ENCODE results near the gene GUCD1.

DNA sequence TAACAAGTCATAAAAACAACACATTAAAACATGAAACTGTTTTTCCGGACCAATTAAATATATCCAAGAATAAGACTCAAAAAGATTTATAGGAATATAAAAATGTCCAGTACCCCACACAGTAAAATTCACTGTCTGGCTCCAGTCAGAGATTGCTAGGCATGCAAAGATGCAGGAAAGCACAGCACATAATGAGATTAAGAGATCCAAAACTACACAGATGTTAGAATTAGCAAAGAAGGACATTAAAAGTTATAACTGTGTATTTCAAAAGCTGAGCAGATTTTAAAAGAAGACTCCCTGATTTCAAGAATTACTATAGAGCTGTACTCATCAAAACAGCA, 24.3 kb upstream of the GUCD1 start:
- TF ChIP-seq CTCF (IDR thresholded peaks at IDR 0.05; ENCODE audit: low read depth, low read length) = no peak
- TF ChIP-seq POLR2A (IDR thresholded peaks at IDR 0.05; ENCODE audit: extremely low read depth, insufficient read length) = no peak
- TF ChIP-seq, protein P1, sequence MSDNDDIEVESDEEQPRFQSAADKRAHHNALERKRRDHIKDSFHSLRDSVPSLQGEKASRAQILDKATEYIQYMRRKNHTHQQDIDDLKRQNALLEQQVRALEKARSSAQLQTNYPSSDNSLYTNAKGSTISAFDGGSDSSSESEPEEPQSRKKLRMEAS (IDR thresholded peaks at IDR 0.05; ENCODE audit: low read depth, low read length) = no peak
- TF ChIP-seq MYC (IDR thresholded peaks at IDR 0.05; ENCODE audit: low read depth, low read length) = no peak

All from NB4 (cell line).